ENCODE measurements around the gene NHERF2. TPM values are rescaled to one million over a fixed set of nuclear protein-coding genes. Genes with fewer than 3 reads are reported as not detected.

Gene NHERF2
- total and polyA plus RNA-seq, 7 experiments from 2014 or later = 0.33 to 3.8 (median 3.5) TPM

GRCh38 chr16:2084895-2085625 lies 58.4 kb downstream of the NHERF2 start:
- H3K4me1 Mint-ChIP-seq = peaks cover 0 to 2% (median 0%) of the 10 kb centered on the region in 7 donors
- ATAC-seq (no peak), DNase-seq (no peak)
- Histone ChIP-seq H3K4me1 (ENCODE audit: control insufficient read depth in 2 of 2, insufficient read depth in 2 of 2, low read length in 2 of 2) (no peaks in the 10 kb centered on the region), H3K36me3 (ENCODE audit: control insufficient read depth in 2 of 3, insufficient read depth in 3 of 3, low read length in 3 of 3) (peaks cover 0 to 100% (median 0%) of the 10 kb centered on the region in 3 experiments), H3K27ac (ENCODE audit: low read depth, low read length) (no peak overlapping the region), H3K27me3 (ENCODE audit: control insufficient read depth in 2 of 2, insufficient read depth in 2 of 2, low read length in 2 of 2) (no peaks in the 10 kb centered on the region), H3K4me3 (ENCODE audit: low read length) (no peak overlapping the region), H3K9me3 (ENCODE audit: control insufficient read depth in 2 of 3, low read length in 3 of 3) (no peaks in the 10 kb centered on the region)
- peaks cover 0 to 6% (median 0%) of the 10 kb centered on the region in 5 donors for H3K36me3 Mint-ChIP-seq
- no peak overlapping the region for H3K4me3 Mint-ChIP-seq
- intact Hi-C loops (cut with micrococcal nuclease) = no loop called here
- CTCF ChIA-PET = no interaction called here
- POLR2A ChIA-PET = no interaction called here
- no peak overlapping the region for H3K27ac Mint-ChIP-seq
- no peaks in the 10 kb centered on the region for H3K9me3 Mint-ChIP-seq
- H3K27me3 Mint-ChIP-seq = no peaks in the 10 kb centered on the region

- Histone ChIP-seq H3K4me1 (ENCODE audit: control insufficient read depth in 2 of 2, insufficient read depth in 2 of 2, low read length in 2 of 2) (no peaks in the 10 kb centered on the region), H3K9me3 (ENCODE audit: control insufficient read depth in 2 of 3, low read length in 3 of 3) (no peaks in the 10 kb centered on the region), H3K27ac (ENCODE audit: low read depth, low read length) (no peak overlapping the region), H3K36me3 (ENCODE audit: control insufficient read depth in 2 of 3, insufficient read depth in 3 of 3, low read length in 3 of 3) (peaks cover 0 to 100% (median 0%) of the 10 kb centered on the region in 3 experiments), H3K4me3 (ENCODE audit: low read length) (no peak overlapping the region), H3K27me3 (ENCODE audit: control insufficient read depth in 2 of 2, insufficient read depth in 2 of 2, low read length in 2 of 2) (no peaks in the 10 kb centered on the region)
- Mint-ChIP-seq H3K27ac (no peak overlapping the region), H3K9me3 (no peaks in the 10 kb centered on the region), H3K4me1 (peaks cover 0 to 2% (median 0%) of the 10 kb centered on the region in 7 donors), H3K4me3 (no peak overlapping the region), H3K27me3 (no peaks in the 10 kb centered on the region), H3K36me3 (peaks cover 0 to 6% (median 0%) of the 10 kb centered on the region in 5 donors)
- POLR2A ChIA-PET = no interaction called here
- ATAC-seq (no peak), DNase-seq (no peak)
- CTCF ChIA-PET = no interaction called here
- intact Hi-C loops (cut with micrococcal nuclease) = no loop called here
Observed at GRCh38 chr16:2085669-2086068, 59.0 kb downstream of the NHERF2 start.

DNA sequence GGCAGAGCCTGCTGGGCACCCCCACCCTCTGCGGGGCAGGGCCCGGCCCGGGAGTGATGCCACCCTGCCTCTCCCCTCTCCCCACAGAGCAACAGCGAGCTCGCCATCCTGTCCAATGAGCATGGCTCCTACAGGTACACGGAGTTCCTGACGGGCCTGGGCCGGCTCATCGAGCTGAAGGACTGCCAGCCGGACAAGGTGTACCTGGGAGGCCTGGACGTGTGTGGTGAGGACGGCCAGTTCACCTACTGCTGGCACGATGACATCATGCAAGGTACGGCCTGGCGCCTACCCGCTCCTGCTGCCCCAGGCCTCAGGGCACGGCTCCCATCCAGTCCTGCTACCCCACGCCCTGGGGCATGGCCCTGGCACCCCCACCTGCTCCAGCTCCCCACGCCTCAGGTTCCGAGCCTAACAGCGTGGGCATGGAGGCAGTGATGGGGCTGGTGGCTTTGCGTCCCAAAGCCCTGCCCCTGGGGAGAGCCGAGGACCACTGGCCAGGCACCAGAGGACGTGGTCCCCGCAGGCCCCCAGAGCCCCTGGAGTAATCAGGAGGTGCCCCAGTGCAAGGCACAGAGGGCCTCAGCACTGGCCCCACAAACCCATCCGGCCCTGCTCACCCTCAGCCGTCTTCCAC lies 59.5 kb downstream of the NHERF2 start:
- intact Hi-C loops (cut with micrococcal nuclease) = no loop called here
- Mint-ChIP-seq H3K36me3 (peaks cover 0 to 6% (median 0%) of the 10 kb centered on the region in 5 donors), H3K4me1 (peaks cover 0 to 2% (median 0%) of the 10 kb centered on the region in 7 donors), H3K27ac (no peak overlapping the region), H3K4me3 (no peak overlapping the region), H3K9me3 (no peaks in the 10 kb centered on the region), H3K27me3 (no peaks in the 10 kb centered on the region)
- POLR2A ChIA-PET = no interaction called here
- no peaks in the 10 kb centered on the region for H3K9me3 ChIP-seq (ENCODE audit: control insufficient read depth in 2 of 3, low read length in 3 of 3)
- no peak overlapping the region for H3K27ac ChIP-seq (ENCODE audit: low read depth, low read length)
- no peaks in the 10 kb centered on the region for H3K4me1 ChIP-seq (ENCODE audit: control insufficient read depth in 2 of 2, insufficient read depth in 2 of 2, low read length in 2 of 2)
- peaks cover 0 to 95% (median 0%) of the 10 kb centered on the region in 3 experiments for H3K36me3 ChIP-seq (ENCODE audit: control insufficient read depth in 2 of 3, insufficient read depth in 3 of 3, low read length in 3 of 3)
- ATAC-seq (no peak), DNase-seq (no peak)
- H3K4me3 ChIP-seq (ENCODE audit: low read length) = no peak overlapping the region
- CTCF ChIA-PET = no interaction called here
- H3K27me3 ChIP-seq (ENCODE audit: control insufficient read depth in 2 of 2, insufficient read depth in 2 of 2, low read length in 2 of 2) = no peaks in the 10 kb centered on the region

- ATAC-seq = no peak
- H3K4me1 ChIP-seq (ENCODE audit: control insufficient read depth in 2 of 2, insufficient read depth in 2 of 2, low read length in 2 of 2) = no peaks in the 10 kb centered on the region
- H3K9me3 ChIP-seq (ENCODE audit: control insufficient read depth in 2 of 3, low read length in 3 of 3) = no peaks in the 10 kb centered on the region
- Mint-ChIP-seq H3K4me1 (peaks cover 0 to 2% (median 0%) of the 10 kb centered on the region in 7 donors), H3K36me3 (peaks cover 0 to 6% (median 0%) of the 10 kb centered on the region in 5 donors), H3K4me3 (no peak overlapping the region), H3K27me3 (no peaks in the 10 kb centered on the region), H3K9me3 (no peaks in the 10 kb centered on the region), H3K27ac (no peak overlapping the region)
- no peak for DNase-seq
- intact Hi-C loops (cut with micrococcal nuclease) = no loop called here
- no peak overlapping the region for H3K27ac ChIP-seq (ENCODE audit: low read depth, low read length)
- no peak overlapping the region for H3K4me3 ChIP-seq (ENCODE audit: low read length)
- peaks cover 0 to 93% (median 0%) of the 10 kb centered on the region in 3 experiments for H3K36me3 ChIP-seq (ENCODE audit: control insufficient read depth in 2 of 3, insufficient read depth in 3 of 3, low read length in 3 of 3)
- ChIA-PET CTCF (interaction anchor here (0.5 kb wide), 1 partner anchor 166 kb away, joined by 3 read pairs; no protein-coding TSS in a partner anchor), POLR2A (no interaction called here)
- H3K27me3 ChIP-seq (ENCODE audit: control insufficient read depth in 2 of 2, insufficient read depth in 2 of 2, low read length in 2 of 2) = no peaks in the 10 kb centered on the region
Observed at GRCh38 chr16:2086812-2087747, 60.4 kb downstream of the NHERF2 start.

GRCh38 chr16:2087748-2088631 lies 61.3 kb downstream of the NHERF2 start:
- ChIA-PET POLR2A (no interaction called here), CTCF (no interaction called here)
- ATAC-seq (no peak), DNase-seq (no peak)
- Mint-ChIP-seq H3K4me3 (no peak overlapping the region), H3K27ac (no peak overlapping the region), H3K9me3 (no peaks in the 10 kb centered on the region), H3K27me3 (no peaks in the 10 kb centered on the region), H3K4me1 (peaks cover 0 to 2% (median 0%) of the 10 kb centered on the region in 7 donors), H3K36me3 (peaks cover 0 to 3% (median 0%) of the 10 kb centered on the region in 5 donors)
- no peaks in the 10 kb centered on the region for H3K27me3 ChIP-seq (ENCODE audit: control insufficient read depth in 2 of 2, insufficient read depth in 2 of 2, low read length in 2 of 2)
- H3K4me1 ChIP-seq (ENCODE audit: control insufficient read depth in 2 of 2, insufficient read depth in 2 of 2, low read length in 2 of 2) = no peaks in the 10 kb centered on the region
- no peak overlapping the region for H3K27ac ChIP-seq (ENCODE audit: low read depth, low read length)
- H3K36me3 ChIP-seq (ENCODE audit: control insufficient read depth in 2 of 3, insufficient read depth in 3 of 3, low read length in 3 of 3) = peaks cover 0 to 93% (median 0%) of the 10 kb centered on the region in 3 experiments
- no peak overlapping the region for H3K4me3 ChIP-seq (ENCODE audit: low read length)
- intact Hi-C loops (cut with micrococcal nuclease) = no loop called here
- H3K9me3 ChIP-seq (ENCODE audit: control insufficient read depth in 2 of 3, low read length in 3 of 3) = no peaks in the 10 kb centered on the region
